Measurements from ENCODE around the gene KRT15. TPM values are rescaled to one million over a fixed set of nuclear protein-coding genes. Genes with fewer than 3 reads are reported as not detected.

Gene KRT15
- total and polyA plus RNA-seq, 10 of the 15 experiments (the other 5 are each of a cell fraction or from before 2014, with no cell fraction given) = 0.06 to 0.17 TPM; not detected in 8

GRCh38 chr17:41512546-41513167 is 6.0 kb downstream of the KRT15 start:
- no peak overlapping the region for H3K4me2 ChIP-seq (ENCODE audit: control insufficient read depth, insufficient read depth)
- CTCF ChIA-PET = no interaction called here
- ATAC-seq = no peak
- POLR2A ChIA-PET = no interaction called here
- H4K20me1 ChIP-seq (ENCODE audit: control insufficient read depth, insufficient read depth) = no peaks in the 10 kb centered on the region
- no peaks in the 10 kb centered on the region for H3K9me3 ChIP-seq (replicated peaks; ENCODE audit: control insufficient read depth, insufficient read depth, low read length)
- no peak for FAIRE-seq
- TF ChIP-seq JUNB (IDR thresholded peaks at IDR 0.05) = no peak
- no peak for TF ChIP-seq CUX1 (IDR thresholded peaks at IDR 0.05; ENCODE audit: insufficient replicate concordance, low read depth, low read length)
- no peak for TF ChIP-seq SRF (IDR thresholded peaks at IDR 0.05; ENCODE audit: low read depth in 2 of 2, low read length in 2 of 2)
- TF ChIP-seq BCL3 (IDR thresholded peaks at IDR 0.05; ENCODE audit: borderline replicate concordance, insufficient read depth, low read depth, low read length, poor library complexity, severe bottlenecking) = no peak
- no peak for TF ChIP-seq CTCF (IDR thresholded peaks at IDR 0.05 in 2 of 3, conservative IDR thresholded peaks at IDR 0.05 in 1 of 3; ENCODE audit: control insufficient read depth in 2 of 3, extremely low read depth in 1 of 3, insufficient read depth in 1 of 3, low read depth in 3 of 3, low read length in 3 of 3)
- TF ChIP-seq NFYA (IDR thresholded peaks at IDR 0.05; ENCODE audit: borderline replicate concordance, low read depth, low read length) = no peak
- TF ChIP-seq SREBF1 (IDR thresholded peaks at IDR 0.05; ENCODE audit: low read length) = no peak
- no TSS peak for BruUV-seq (replicated peaks)
- intact Hi-C loops (cut with micrococcal nuclease; ENCODE audit: unreplicated experiment) = no loop called here
- H3K36me3 ChIP-seq (ENCODE audit: control insufficient read depth in 2 of 2, insufficient read depth in 2 of 2, low read length in 1 of 2) = no peaks in the 10 kb centered on the region
- in situ Hi-C loops (cut with MboI) = no loop called here
- RAD21 ChIA-PET (ENCODE audit: unreplicated experiment) = no interaction called here
- H3K4me1 ChIP-seq (ENCODE audit: control insufficient read depth, insufficient read depth, low read length) = no peaks in the 10 kb centered on the region
- WGBS (ENCODE audit: insufficient coverage, insufficient replicate concordance, low lambda C conversion rate, missing lambda C conversion rate) = 3% methylated on average over 7 of the region's 7 CpGs
- H3K79me2 ChIP-seq (ENCODE audit: control insufficient read depth, insufficient read depth, low read length) = no peaks in the 10 kb centered on the region
- peaks cover 2 to 4% of the 10 kb centered on the region in 2 experiments; a peak in 2 of 4 replicates for H3K27me3 ChIP-seq (replicated peaks in 1 of 2; ENCODE audit: control insufficient read depth in 2 of 2, insufficient read depth in 2 of 2, low read length in 1 of 2)
- SMC1A ChIA-PET (ENCODE audit: uncharacterized antibody, unreplicated experiment) = no interaction called here
- no peak for DNase-seq (ENCODE audit: low read depth, low spot score)
- no peak overlapping the region for H3K9ac ChIP-seq (ENCODE audit: control insufficient read depth, insufficient read depth, low read length)
- H3K27ac ChIP-seq (ENCODE audit: control insufficient read depth, insufficient read depth) = no peak overlapping the region
- no peak overlapping the region for H3K4me3 ChIP-seq
- H2AFZ ChIP-seq (ENCODE audit: control insufficient read depth, low read depth, low read length) = no peak overlapping the region

Data from GM12878 (cell line).